ENCODE measurements around the gene BOD1.

The BOD1 gene

DNA sequence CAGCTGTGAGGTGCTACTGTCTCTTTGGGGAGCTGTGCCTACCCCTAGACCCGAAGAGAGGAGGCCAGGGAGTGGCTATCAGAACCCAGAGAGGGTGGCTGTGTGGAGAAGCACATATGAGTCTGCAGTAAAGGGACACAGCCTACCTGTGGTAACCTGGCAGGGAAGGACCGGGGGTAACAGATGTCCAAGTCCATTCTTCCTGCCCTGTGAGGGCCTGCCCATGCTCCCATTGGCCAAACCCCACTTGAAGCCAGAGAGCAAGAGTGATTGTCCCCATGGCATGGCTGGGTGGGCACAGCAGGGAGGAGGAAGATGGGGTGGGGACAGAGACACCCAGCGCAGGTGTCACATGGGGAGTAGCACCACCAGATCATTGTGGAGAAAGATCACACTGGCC, 39.3 kb downstream of the BOD1 start:
- no peak for DNase-seq (ENCODE audit: low read depth)

DNA sequence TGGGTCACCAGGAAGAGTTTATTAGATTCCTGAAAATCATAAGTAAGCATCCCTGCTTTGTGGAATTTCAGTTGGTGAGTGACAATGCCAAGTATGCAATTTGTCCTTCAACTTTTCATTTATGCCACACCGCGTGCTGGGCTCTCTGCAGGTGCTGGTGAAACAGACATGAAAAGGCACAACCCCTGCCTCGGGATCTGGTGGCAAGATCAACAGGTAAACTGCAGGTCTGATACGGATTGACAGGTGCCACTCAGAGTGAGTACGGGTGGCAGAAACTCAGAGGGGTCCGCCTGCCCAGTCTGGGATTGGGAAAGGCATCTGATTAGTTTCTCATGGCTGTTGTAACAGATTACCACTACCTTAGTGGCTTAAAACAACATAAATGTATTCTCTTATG, 40.5 kb downstream of the BOD1 start:
- no peak for DNase-seq (ENCODE audit: low read depth)

DNA sequence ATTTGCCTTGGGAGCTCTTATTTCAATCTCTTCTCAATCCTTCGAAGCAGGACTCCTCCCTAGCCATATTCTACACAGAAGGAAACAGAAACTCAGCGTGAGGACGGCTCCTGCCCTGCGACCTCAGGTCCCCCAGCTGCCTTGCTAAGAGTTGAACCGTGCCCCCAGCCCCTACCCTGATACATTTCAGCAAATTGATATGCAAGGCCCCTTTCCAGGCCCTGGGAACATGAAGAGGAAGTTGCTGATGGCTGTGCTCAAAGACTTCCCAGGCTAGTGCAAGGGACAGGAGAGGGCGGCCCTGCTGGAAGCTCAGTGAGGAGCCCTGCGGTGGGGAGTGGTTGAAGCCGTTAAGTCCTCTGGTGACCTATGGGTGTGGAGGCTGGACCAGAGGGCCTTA, 41.5 kb downstream of the BOD1 start:
- DNase-seq (ENCODE audit: low read depth), result no peak

DNA sequence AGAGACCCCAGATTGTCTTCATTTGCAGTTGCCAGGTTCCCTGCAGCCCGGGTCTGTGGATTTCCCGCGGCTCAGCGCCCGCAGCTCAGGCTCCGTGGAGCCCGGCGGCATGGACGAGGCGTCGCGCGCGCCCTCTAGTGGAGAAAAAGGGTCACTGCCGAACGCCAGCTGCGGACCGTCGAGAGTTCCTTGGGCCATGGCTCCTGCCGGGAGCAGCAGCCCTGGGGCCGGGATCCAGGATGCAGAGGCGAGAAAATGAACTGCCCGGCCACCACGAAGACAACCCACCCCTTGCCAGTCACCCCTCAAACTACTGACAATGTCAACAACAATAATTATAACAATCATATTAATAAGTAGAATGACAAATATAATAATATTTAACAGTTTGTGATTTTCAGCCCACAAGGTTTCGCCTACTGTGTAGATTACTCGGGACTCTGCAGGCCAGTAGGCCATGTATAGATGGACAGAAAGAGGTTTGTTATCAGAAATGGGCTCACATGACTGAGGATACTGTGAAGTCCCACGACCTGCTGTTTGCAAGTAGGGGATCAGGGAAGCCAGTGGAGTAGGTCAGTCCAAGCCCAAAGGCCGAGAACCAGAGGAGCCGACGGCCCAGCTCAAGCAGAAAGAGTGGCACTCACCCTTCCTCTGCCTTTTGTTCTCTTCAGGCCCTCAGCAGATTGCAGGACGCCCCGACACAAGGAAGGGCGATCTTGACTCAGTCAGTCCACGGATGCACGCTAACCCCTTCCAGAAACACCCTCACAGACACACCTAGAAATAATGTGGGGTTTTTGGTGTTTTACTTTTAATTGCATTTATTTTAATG, 43.1 kb downstream of the BOD1 start:
- DNase-seq (ENCODE audit: low read depth), result no peak

DNA sequence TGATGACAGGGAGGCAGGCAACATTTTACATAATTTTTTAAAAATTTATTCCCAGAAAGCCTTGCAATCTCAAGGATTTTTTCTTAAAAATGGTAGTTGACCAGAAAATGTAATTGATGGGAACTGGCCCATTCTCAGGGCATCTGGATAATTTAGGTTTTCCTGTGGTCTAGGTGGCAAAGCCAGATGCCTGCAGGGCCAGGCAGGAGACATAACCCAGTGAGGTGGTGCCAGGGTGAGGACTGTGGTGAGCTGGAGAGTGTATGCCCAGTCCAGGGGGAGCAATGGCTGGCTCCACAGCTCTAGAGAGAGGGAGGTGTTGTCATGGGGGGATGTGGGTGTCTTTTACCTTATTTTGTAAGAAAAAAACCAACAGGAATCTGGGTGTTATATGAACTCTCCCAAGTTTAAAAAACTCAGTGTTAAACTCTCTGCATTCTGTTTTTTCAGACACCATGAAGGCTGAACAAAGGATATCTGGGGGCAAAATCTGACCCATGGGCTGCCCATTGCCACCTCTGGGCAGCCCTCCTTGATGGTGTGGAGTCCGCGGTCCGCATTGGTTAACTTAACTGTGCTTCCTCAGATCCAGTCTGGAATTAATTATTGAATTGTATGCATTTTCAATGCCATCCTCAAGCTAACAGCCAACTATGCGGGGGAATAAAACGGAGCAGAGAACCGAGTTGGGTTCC, 43.9 kb downstream of the BOD1 start:
- DNase-seq (ENCODE audit: low read depth), result no peak

DNA sequence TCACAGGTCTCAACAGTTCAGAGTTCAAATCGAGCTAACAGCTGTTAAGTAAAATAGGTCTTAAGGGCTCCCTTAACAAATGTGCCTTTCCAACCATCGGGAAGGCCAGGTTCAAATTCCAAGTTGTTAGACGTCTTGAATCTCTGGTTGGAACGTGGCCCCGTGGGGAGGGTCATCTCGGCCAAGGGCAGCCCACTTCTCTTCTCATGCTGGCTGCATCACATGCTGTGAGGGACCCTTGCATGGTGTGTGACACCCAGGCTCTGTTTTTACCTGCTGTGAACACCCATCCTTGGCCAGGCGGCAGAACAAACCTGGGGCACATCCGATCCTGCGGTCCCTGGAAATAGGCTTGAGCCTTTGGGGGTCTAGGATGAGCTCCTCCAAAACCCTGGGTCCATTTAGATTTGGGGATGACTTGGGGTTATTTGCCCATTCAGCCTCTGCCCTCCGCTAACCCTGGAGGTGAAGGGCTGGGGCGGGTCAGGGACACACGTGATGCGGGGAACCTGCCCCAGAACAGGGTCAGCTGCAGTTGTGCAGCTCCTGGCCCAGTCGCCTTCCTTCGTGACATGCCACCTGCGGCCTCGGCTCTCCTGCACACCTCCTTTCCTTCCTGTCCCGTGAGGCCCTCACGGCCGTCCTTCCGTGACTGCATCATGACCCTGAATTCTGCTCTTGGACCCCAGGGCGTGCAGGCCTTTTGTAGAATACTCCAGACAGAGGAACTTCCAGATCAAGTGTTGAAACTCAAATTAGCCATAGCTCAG, 45.9 kb downstream of the BOD1 start:
- DNase-seq (ENCODE audit: low read depth), result no peak

DNA sequence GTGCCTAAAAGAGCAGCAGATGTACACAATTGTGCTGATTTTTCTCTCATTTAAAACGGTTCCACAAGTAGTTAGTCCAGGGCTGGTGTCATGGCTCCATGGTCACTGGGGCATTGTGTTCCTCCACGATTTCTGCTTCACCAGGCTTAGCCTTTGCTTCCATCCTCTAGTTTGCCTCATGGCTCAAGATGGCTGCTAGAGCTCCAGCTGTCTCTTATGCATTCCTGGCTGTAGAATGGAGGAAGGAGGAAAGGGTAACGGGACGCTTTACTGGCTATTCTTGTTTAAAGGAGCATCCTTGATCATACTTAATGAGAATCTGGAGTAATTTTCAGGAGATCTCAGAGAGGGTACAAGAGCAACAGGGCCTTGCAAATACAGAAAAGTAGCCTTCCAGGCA, 47.7 kb downstream of the BOD1 start:
- no peak for DNase-seq (ENCODE audit: low read depth)

DNA sequence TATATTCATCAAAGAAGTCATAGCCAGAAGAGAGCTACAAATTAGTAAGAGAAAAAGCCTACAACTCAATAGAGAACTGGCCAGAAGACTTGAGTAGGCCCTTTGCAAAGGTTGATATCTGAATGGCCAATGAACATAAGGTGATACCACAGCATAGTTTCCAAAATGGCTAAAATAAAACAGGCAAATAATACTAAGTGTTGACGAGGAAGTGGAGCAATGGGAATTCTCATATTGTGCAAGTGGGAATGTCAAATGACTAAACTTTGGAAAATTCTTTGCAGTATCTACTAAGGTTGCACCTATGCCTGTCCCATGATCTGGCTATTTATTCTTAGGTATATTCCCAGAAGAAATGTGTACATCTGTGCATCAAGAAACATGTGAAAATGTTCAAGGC, 48.3 kb downstream of the BOD1 start:
- no peak for DNase-seq (ENCODE audit: low read depth)

DNA sequence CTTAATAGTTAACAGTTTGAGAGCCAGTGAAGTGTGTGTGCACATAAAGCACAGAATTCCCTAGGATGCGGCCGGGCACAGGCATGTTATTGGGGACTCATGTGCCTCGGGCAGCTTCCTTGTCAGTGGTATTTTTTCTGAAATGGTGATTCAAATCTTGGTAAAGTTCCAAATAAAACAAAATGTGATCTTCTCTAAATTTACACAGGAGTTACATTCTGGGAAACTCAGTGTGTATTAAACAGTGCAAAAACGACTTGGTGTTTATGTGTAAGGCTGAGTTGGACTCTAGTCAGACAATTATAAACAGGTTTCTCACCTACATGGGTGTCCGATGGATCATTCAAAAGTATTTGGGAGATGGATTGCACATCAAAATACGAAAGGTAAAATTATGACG, 48.9 kb downstream of the BOD1 start:
- peak; percentile 35 for DNase-seq (ENCODE audit: low read depth)

DNA sequence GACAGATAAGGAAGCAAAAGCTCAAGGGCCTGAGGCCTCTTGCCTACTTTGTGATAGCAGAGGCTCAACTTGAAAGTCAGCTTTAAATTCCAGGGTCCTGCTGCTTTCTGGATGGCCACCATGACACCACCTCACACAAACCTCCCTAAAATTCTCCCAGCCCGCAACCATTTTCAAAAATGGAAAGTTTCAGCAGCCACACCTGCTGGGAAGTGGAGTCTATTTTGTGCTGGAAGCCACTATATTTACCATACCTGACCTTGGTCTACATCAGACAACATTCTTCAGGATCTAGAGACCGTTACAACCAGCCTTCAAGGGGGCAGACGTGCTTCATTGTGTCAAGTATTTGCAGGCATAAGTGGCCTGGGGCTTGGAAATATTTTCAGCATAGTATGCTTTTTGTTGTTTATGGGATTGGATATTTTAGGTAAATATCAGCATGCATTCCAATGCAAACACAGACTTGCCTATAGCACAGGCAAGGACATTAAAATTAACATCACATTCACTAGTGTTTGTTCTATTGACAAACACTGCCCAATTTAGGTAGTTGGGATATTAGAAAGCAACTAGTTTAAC, 50.9 kb downstream of the BOD1 start:
- no peak for DNase-seq (ENCODE audit: low read depth)

DNA sequence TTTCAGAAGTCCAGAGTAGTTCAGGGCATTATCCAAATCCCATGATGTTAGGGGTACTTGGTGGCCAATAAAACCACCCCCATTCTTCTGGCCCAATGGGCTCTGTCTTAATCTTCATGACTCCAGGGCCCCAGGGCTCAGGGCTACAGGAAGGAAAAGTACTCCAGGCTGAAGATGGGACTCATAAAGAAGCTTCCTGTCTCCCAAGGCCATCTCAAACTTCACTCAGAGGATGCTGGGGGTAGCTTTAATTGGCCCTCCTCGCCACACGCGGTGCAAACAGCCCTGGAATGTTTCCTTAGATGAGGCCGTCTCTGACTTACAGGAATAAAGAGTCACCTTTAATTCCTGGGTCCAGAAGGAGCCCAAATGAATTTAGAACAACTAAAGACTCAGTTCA, 52.3 kb downstream of the BOD1 start:
- DNase-seq (ENCODE audit: low read depth), result no peak

DNA sequence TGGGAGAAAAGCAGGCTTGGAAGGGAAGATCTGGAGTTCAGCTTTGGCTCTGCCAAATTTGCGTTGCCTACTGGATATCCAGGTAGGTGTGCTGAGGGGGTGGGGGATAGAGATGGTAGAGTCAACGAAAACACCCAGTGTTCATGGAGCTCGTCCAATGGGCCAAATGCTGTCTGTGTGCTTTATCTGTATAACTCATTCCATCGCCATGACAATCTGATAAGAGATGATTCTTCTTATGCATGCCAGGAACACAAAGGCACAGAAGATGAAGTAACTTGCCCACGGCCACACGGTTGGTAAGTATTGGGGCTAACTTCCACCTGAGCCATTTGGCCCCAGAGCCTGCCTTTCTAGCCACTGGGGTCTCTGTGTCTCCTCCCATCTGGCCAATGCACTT, 53.2 kb downstream of the BOD1 start:
- no peak for DNase-seq (ENCODE audit: low read depth)

DNA sequence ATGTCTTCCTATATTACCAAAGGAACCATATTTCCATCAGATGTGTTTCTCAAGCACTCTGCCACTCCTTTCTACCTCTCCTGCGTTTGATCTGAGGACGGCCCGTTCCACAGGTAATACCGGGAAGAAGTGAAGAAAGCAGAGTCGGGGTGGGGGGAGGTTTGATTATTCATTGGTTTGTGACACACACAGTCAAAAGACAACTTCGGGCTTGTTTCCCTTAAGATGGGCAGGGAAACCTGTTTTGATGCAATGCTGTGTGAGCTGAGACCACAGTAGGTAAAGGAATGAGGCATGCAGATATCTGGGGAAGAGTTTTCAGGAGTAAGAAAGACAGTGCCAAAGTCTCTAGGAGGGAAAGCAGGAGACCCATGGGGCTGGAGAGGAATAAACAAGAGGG, 54.0 kb downstream of the BOD1 start:
- DNase-seq (ENCODE audit: low read depth), result no peak

All from HS-27A (cell line).